ENCODE data around the gene ADAMTS8. TPM values are rescaled to one million over a fixed set of nuclear protein-coding genes. Genes with fewer than 3 reads are reported as not detected.

ADAMTS8 gene
- total RNA-seq, 1 experiment from 2014 or later: 0.15 TPM

GRCh38 chr11:130358398-130358797 lies 70.0 kb downstream of the ADAMTS8 start:
- in situ Hi-C loops (cut with HindIII; ENCODE audit: low pct_unique_long_range_greater_than_20kb, low sequenced_read_pairs) (no loop called here), intact Hi-C loops (cut with micrococcal nuclease; ENCODE audit: unreplicated experiment) (no loop called here)
- TF ChIP-seq SIN3A (IDR thresholded peaks at IDR 0.05; ENCODE audit: borderline replicate concordance, insufficient read depth, low read depth, low read length): no peak
- TF ChIP-seq CTCF (IDR thresholded peaks at IDR 0.05): no peak
- TF ChIP-seq TCF7L2 (IDR thresholded peaks at IDR 0.05; ENCODE audit: low read depth, low read length): no peak
- no peak for TF ChIP-seq REST (IDR thresholded peaks at IDR 0.05; ENCODE audit: insufficient read depth in 1 of 2, low read depth in 2 of 2, low read length in 1 of 2)
- no peak for TF ChIP-seq POLR2AphosphoS5 (IDR thresholded peaks at IDR 0.05; ENCODE audit: low read depth, low read length)
- H3K4me3 ChIP-seq (ENCODE audit: low read depth in 2 of 2, low read length in 2 of 2): no peak overlapping the region
- H3K36me3 ChIP-seq (ENCODE audit: control insufficient read depth, insufficient read depth, low read length): no peaks in the 10 kb centered on the region
- DNase-seq (ENCODE audit: low read depth, low spot score) (no peak), ATAC-seq (no peak)
- ChIA-PET POLR2A (no interaction called here), CTCF (no interaction called here)
- H3K27me3 ChIP-seq (ENCODE audit: control insufficient read depth, insufficient read depth, low read length): no peaks in the 10 kb centered on the region; the same call in 1 of the 2 replicates
- no TSS peak for BruUV-seq (replicated peaks)
- no peaks in the 10 kb centered on the region for H3K4me1 ChIP-seq (ENCODE audit: control insufficient read depth, insufficient read depth, low read length)
- no peak overlapping the region for H3K27ac ChIP-seq (ENCODE audit: low read length)
- peaks cover 13% of the 10 kb centered on the region; the same call in 1 of the 2 replicates for H3K9me3 ChIP-seq (ENCODE audit: control insufficient read depth, insufficient read depth, low read depth, low read length)

Other genes with a start within 250 kb of the ADAMTS8 start
- gene ZBTB44, start 113.7 kb downstream of the ADAMTS8 start, total RNA-seq (2021; ENCODE audit: unreplicated experiment): 66.4 TPM
- gene ADAMTS15, start 20.0 kb upstream of the ADAMTS8 start, total RNA-seq (2021; ENCODE audit: unreplicated experiment): 39.9 TPM